HG03060 (cell line): ENCODE measurements around the gene C11orf86.
"Not testable (repeated sequence)": the region's sequence is repeated elsewhere in the genome, so short reads cannot be mapped to it uniquely, and the experiment has no call there.

Source experiments
- ATAC-seq: cut with Tn5 transposase; IDR thresholded peaks from one replicate; pipeline ENCODE4 v1.9.1; 2021; ENCODE audit warnings: low read depth, moderate number of reproducible peaks; ENCODE audit not compliant: unreplicated experiment

The C11orf86 gene

GRCh38 chr11:66987924-66988637, 13.0 kb downstream of the C11orf86 start:
- ATAC-seq = no peak

- ATAC-seq = not testable (repeated sequence)
Observed at GRCh38 chr11:66988741-66989140, 13.6 kb downstream of the C11orf86 start.

GRCh38 chr11:66989360-66989759, 14.3 kb downstream of the C11orf86 start:
- not testable (repeated sequence) for ATAC-seq

DNA sequence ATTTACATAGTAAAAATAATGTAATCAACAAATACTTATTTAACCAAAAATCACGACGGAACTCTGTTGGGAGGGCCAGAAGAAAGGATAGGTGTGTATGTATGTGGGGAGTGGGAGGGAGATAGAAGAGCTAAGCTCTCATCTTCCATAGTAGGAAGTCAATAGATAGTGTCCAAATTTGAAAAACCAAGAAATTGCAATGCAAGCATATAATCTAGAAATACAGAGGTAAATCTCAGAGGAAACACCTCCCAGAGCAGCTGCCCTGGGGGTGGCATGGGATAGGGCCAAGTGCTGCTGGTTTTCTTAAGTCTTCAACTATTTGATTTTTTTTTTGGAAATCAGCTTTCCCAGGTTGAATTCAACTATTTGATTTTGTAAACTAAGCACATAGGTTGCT, 16.9 kb downstream of the C11orf86 start:
- ATAC-seq = no peak

GRCh38 chr11:66996609-66997273, 21.6 kb downstream of the C11orf86 start:
- ATAC-seq = no peak

DNA sequence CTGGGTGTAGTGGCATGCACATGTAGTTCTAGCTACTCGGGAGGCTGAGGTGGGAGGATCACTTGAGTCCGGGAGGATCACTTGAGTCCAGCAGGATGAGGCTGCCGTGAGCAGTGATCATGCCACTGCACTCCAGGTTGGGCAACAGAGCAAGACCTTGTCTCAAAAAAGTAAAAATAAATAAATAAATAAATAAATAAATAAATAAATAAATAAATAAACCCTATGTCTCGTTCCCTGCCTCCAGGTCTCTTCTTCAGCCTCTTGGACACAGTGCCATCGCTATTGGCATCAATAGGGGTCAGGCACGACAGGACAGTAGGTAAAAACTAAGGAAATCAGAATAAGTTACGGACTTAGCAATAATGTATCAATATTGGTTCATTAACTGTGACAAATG, 24.5 kb downstream of the C11orf86 start:
- no peak for ATAC-seq

GRCh38 chr11:67001332-67001731, 26.2 kb downstream of the C11orf86 start:
- no peak for ATAC-seq

DNA sequence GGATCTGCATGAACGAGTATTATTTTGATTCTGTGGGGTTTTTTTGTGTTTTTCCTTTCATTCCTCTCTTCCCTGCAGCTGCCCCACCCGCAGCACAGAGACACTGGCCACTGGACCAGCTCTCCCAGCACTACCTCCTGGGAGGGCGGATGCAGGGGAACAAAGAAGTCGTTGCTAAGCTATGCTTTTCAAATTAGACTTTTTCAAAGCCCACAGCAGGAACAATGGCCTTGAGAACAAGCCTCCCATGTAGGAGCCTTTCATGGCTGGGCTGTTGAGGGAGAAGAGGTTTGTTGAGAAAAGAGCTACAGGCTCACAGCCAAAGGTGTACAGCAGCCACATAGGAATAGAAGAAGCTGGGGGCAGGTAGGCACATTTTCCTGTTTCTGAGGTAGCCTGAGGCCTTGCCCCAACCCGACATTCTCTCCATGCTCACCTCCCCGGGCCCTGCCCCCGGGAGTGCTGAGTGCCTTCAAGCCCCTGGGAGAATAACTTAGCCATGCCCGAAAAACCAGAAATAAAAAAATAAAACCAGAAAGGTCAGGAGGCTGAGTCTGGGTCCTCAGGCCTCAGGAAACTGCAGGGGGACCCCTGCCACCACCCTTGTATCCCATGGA, 27.3 kb downstream of the C11orf86 start:
- ATAC-seq = no peak

DNA sequence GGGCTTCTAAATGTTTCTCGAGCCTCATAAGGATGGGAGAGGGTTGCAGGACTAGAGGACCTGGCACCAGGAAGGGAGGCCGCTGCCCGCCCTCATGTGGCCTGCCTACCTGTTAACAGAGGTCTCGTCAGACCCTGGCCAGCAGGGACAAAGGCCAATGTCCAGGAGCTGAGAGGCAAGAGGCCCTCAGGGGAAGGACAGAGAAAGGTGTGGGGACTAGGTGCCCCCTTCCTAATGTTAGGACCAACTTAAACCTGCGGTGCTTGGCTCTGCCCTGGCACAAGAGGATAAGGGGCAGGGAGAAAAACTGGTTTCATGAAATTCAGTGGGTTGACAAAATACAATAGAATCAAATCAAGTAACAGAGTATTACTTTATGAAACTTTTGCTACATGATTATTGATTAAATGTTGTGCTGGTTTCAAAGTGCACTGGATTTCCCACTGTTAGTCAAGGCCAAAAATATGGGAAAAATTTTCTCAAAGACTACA, 27.9 kb downstream of the C11orf86 start:
- ATAC-seq = no peak

DNA sequence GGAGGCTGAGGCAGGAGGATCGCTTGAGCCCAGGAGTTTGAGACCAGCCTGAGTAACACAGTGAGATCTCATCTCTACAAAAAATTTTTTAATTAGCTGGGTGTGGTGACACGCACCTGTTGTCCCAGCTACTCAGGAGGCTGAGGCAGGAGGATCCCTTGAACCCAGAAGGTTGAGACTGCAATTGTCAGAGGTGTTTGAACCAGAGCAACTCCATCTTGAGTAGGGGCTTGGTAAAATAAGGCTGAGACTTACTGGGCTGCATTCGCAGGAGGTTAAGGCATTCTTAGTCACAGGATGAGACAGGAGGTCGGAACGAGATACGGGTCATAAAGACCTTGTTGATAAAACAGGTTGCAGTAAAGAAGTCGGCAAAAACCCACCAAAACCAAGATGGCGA, 30.1 kb downstream of the C11orf86 start:
- ATAC-seq = not testable (repeated sequence)

DNA sequence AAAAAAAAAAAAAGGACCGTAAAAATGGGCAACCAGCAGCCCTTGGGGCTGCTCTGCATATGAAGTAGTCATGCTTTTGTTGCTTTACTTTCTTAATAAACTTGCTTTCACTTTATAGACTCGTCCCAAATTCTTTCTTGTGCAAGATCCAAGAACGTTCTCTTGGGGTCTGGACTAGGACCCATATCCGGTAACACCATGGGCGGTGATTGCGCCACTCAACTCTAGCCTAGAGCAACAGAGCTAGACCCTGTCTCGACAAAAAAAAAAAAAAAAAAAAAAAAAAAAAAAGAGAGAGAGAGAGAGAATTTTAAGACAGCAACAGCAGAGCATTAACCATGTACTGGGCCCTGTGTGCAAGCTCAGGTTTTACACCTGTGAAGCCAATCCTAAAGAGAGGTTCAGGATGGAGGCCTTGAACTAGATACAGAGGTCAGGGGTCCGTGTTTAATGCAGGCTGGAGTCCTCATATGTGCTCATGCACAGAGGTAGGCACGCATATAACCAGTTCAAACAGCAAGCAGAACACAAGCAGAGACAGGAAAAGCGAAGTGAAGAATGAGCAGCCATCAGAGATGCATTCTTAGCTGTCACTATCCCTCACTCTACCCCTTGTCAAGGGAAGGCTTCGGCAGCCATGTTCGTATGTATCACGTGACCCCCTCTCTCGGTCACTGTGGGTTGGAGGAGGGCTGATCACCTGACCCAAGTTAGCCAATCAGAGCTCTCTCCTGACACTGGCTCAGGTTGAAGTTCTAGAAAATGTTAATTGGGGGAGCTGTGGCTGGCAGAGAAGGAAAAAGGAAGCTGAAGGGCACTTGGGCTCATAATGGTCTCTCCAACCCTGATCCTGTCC, 31.2 kb downstream of the C11orf86 start:
- no peak for ATAC-seq

DNA sequence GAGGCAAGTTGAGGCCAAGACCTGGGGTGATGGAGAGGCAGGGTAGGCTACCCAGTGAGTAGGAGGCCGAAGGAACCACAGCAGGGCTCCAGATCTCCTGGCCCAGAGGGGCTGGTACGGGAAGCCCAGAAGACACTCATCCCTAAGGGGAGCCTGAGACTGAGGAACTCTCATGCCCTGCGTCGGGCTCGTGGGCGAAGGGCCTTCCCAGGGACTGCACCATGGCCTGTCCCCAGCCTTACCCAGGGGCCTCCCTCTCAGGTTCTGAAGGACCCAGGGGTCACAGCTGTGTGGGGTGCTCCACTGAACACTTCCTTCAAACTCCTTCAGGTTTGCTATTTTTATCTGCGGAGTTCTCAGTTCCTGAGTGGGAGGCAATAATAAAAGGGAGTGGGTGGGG, 32.0 kb downstream of the C11orf86 start:
- ATAC-seq = no peak

DNA sequence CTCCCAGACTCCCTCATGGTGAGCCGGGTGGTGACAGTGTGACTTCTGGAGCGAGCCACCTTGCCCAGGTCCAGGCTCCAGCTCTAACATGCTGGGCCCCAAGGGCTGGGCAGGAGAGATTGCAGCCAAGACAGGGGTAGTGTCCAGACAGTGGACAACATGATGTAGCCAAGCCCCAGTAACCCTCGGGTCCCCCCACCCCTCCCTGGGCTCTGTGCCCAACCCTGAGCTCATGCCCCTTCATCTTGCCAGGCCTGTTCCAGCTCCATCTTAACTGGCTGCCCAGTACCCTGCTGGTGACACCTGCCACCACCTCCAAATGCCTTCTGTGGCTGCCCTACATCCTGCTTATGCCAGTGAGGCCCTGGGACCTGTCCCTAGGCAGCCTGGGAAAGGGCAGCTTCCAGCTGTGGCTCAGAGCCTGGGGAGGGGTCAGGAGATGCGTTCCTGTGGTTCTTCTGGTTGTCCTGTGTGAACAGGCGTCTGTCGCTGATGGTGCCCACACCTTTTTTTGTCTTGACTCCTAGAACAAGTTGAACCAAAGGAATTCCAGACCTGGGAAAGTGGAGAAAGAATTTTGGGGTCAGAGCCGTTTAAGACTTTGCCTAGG, 35.3 kb downstream of the C11orf86 start:
- no peak for ATAC-seq

- no peak for ATAC-seq
Observed at GRCh38 chr11:67013511-67014045, 38.5 kb downstream of the C11orf86 start.

DNA sequence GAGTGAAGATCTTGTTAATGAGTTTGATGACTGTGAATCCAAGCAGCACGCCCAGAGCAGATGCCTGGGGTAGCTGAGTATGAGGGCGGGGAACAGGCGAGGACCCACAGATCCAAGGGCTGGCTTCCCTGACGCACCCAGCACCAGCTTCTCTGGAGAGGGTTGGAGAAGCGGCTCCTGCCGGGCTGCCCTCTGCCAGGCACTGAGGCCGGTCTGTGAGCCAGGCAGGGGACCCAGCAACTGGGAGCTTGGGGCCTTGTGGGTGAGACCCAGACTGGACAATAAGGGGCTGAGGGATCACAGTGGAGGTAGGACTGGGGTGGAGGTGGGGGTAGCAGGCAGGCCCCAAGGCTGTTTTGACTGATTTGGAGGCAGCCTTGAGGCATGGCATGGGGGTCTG, 39.2 kb downstream of the C11orf86 start:
- ATAC-seq = no peak

GRCh38 chr11:67015048-67015447, 39.9 kb downstream of the C11orf86 start:
- no peak for ATAC-seq

- no peak for ATAC-seq
Observed at GRCh38 chr11:67016550-67016949, 41.4 kb downstream of the C11orf86 start.

- no peak for ATAC-seq
Observed at GRCh38 chr11:67020949-67021348, 45.8 kb downstream of the C11orf86 start.

DNA sequence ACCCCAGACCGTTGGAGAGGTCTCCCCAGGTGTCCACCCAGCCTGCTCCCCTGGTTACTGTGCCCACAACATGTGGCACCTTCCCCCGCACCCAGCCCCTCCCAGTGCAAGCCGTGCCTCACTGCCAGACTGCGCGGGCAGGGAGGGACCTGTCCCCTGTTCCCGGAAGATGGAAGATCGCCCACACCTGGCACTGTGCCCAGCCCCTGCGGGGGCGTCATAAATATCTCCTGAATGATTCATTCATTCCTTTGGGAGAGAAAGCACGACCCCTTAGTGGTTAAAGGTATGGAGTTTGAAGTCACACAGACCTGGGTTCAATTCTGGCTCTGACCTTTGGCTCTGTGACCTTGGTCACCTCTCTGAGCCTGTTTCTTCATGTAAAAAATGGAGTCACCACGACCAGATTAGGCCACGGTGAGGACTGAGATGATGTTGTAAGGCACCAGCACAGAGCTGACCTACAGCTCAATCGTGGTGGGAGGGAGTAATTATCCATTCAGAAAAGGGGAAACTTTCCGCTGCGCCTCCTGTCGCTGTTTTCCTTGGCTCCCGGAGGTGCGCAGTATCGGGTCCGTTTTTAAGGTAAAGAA, 47.3 kb downstream of the C11orf86 start:
- no peak for ATAC-seq
